WERI-Rb-1 (cell line): Measurements from ENCODE around the gene RUSF1.
"Not testable (repeated sequence)": the region's sequence is repeated elsewhere in the genome, so short reads cannot be mapped to it uniquely, and the experiment has no call there.

Source experiments
- DNase-seq: peaks from one replicate; pipeline ENCODE4 v3.0.0-alpha.2; 2020
- H3K27ac ChIP-seq: fragments of 250-450 bp; sonication (Bioruptor Pico); 2 replicates; pipeline ENCODE4 v1.5.1; 2020; ENCODE audit warnings: mild to moderate bottlenecking, moderate library complexity
- H3K27me3 ChIP-seq: fragments of 250-450 bp; sonication (Bioruptor Pico); 2 replicates; pipeline ENCODE4 v1.5.1; 2021; ENCODE audit warnings: mild to moderate bottlenecking, low read depth, moderate library complexity; ENCODE audit not compliant: insufficient read depth, severe bottlenecking
- H3K36me3 ChIP-seq: fragments of 250-450 bp; sonication (Bioruptor Pico); 2 replicates; pipeline ENCODE4 v1.5.1; 2020; ENCODE audit warnings: mild to moderate bottlenecking, moderate library complexity
- H3K4me3 ChIP-seq: 2 replicates; pipeline ENCODE4 v1.5.1; 2011; ENCODE audit warnings: low read depth, mild to moderate bottlenecking, control low read depth, low read length
- H3K9me3 ChIP-seq: fragments of 250-450 bp; sonication (Bioruptor Pico); 2 replicates; pipeline ENCODE4 v1.5.1; 2021; ENCODE audit warnings: mild to moderate bottlenecking, moderate library complexity; ENCODE audit not compliant: severe bottlenecking
- CTCF ChIP-seq: IDR thresholded peaks from 2 replicates; pipeline ENCODE4 v1.5.1; 2011; ENCODE audit warnings: low read depth, mild to moderate bottlenecking, control low read depth, inconsistent platforms, low read length

The RUSF1 gene

DNA sequence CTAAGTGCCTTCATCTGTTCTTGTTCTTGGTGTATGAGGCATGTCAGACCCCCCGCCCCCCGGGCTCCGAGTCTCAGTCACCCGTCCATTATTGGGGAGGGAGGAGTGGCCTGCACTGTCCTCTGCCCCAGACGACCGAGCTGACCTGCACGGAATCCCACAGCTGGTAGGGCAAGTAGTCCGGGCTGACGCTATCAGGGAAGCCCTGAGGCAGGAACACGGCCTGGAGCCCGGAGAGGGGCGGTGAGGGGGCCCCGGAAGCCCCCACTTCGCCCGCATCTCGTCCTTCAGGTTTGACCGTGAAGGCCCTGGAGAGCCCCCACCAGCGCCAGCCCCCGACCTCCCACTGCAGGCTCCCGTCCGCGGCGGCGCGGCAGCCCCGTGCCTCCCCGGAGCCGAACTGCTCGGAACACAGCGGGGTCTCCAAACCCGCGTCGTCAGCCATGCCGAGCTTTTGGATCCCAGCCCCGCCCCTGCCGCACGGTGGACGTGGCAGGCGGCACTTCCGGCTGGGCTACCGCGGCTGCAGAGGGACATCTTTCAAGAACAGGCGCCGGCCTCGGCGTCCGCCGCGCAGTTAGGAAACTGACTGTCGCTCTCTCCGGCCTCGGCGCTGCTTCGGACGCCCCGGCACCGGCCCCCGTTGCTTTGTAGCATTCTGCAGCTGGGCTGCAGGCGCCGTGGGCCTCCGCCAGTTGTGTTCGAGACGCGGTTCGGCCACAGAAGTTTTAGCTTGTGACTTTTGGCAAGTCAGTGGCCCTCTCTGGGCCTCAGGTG, at the start of gene RUSF1:
Gene RUSF1, minus strand, starts transcription at position 463 of the 777 bp plus-strand sequence. Its CDS starts 18 bp downstream, at position 445.
- peaks cover 8% of the 10 kb centered on the region for H3K9me3 ChIP-seq

GRCh38 chr16:31542763-31543162, 34.6 kb upstream of the RUSF1 start:
- TF ChIP-seq CTCF = no peak
- no peaks in the 10 kb centered on the region for H3K36me3 ChIP-seq
- peaks cover 66% of the 10 kb centered on the region for H3K27me3 ChIP-seq
- no peak for DNase-seq
- H3K27ac ChIP-seq = no peak overlapping the region
- no peak overlapping the region for H3K4me3 ChIP-seq
- peaks cover 17% of the 10 kb centered on the region for H3K9me3 ChIP-seq

More for the DNA sequence above, at the start of gene RUSF1:
- no peaks in the 10 kb centered on the region for H3K36me3 ChIP-seq
- peak within 1 kb of the TSS; percentile 85 for H3K27ac ChIP-seq
- peak within 1 kb of the TSS; percentile 76 for H3K4me3 ChIP-seq
- peak; percentile 89 for DNase-seq
- TF ChIP-seq CTCF = no peak
- H3K27me3 ChIP-seq = peaks cover 18% of the 10 kb centered on the region

DNA sequence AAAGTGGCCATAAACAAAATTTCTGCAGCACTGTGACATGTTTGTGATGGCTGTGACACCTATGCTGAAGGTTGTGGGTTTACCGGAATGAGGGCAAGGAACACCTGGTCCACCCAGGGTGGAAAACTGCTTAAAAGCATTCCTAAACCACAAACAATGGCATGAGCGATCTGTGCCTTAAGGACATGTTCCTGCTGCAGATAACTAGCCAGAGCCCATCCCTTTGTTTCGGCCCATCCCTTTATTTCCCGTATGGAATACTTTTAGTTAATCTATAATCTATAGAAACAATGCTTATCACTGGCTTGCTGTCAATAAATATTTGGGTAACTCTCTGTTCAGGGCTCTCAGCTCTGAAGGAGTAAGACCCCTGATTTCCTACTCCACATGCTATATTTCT, 31.6 kb upstream of the RUSF1 start:
- H3K27me3 ChIP-seq = peaks cover 73% of the 10 kb centered on the region

DNA sequence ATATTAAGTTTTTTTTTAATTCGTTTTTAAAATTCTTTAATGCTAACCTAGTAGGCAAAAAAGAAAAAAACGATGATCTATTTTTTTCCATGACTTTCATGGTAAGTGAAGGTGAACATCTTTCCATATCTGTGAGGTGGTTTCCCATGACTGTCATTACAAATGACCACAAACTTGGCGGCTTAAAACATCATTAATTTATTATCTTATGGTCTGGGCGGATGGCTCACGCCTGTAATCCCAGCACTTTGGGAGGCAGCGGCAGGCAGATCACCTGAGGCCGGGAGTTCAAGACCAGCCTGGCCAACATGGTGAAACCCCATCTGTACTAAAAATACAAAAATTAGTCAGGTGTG, 30.0 kb upstream of the RUSF1 start:
- not testable (repeated sequence) for H3K36me3 ChIP-seq, H3K27ac ChIP-seq, DNase-seq, H3K4me3 ChIP-seq
- H3K9me3 ChIP-seq = peaks cover 23% of the 10 kb centered on the region
- peaks cover 76% of the 10 kb centered on the region for H3K27me3 ChIP-seq

More for the DNA sequence above, 31.6 kb upstream of the RUSF1 start:
- H3K36me3 ChIP-seq, DNase-seq, H3K4me3 ChIP-seq, H3K27ac ChIP-seq: not testable (repeated sequence)
- H3K9me3 ChIP-seq = peaks cover 23% of the 10 kb centered on the region

DNA sequence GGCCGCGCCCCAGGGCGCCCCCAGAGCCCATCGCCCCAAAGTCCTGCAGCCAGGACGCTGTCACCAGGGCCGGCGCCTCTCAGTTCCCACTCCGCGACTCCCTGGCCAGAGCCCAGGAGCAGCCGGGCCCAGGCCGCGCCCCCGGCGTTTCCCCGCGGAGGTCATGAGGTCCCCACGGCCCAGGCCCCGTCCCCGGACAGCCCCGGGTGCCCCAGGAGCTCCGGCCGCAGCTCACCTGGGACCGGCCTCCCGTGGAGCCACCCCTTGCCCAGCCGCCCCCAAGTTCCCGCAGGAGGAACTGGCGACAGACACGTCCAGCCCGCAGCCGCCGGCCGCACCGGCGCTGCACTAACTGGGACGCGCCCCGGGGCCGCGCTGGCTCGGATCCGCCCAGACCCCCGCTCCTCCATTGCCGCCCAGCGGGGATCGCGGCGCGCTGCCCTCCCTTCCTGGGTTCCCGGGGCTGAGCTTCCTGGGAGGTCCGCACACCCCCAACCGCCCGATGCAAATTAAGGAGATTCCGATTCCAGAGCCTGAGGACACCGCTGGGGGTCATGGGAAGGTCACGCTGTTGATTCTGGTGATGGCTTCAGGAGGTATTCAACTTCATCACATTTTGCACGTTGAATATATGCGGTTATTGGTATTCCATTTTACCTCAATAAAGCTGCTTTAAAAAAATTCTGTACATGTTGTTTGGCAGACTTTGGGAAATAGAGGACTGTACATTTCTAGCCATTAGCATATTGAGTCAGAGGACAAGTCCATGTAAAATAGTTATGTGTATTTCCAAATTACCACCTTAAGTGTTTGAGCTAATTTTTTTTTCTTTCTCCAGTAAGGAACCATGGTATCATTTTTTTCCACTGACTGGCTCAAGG, 29.4 kb upstream of the RUSF1 start:
- no peak overlapping the region for H3K4me3 ChIP-seq
- H3K27me3 ChIP-seq = peaks cover 82% of the 10 kb centered on the region
- no peak overlapping the region for H3K27ac ChIP-seq
- H3K9me3 ChIP-seq = peaks cover 20% of the 10 kb centered on the region
- no peaks in the 10 kb centered on the region for H3K36me3 ChIP-seq
- DNase-seq = no peak
- TF ChIP-seq CTCF = no peak

DNA sequence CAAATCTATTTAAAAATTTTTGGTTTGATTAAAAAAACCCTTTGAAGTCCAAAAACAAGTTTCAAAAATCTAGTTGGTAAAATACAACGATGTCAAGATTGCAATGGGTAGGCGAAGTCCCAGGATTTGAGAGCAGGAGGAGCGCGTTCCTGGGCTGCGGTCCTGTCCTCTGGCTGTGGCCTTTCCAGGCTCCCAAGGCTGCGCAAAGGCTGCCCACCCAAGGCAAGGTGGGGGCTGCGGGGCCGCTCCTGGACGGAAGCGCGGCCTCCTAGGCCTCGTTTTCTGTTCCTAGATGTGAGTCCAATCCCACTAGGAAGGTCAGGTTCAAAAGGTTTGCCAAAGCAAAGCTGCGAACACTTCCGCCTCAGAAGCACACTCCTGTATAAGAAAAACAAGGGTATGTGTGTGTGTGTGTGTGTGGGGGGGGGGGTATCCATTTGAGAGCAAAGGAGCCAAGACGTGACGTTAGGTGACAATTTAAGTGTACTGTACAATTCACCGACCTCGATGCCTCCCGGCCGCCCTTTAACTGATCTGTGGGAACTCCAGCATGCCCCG, 28.7 kb upstream of the RUSF1 start:
- Histone ChIP-seq H3K9me3 (peaks cover 15% of the 10 kb centered on the region), H3K36me3 (no peaks in the 10 kb centered on the region), H3K27me3 (peaks cover 85% of the 10 kb centered on the region), H3K4me3 (no peak overlapping the region), H3K27ac (no peak overlapping the region)
- DNase-seq = no peak
- TF ChIP-seq CTCF = no peak
